Measurements from ENCODE around the gene TTC39A.

The TTC39A gene

DNA sequence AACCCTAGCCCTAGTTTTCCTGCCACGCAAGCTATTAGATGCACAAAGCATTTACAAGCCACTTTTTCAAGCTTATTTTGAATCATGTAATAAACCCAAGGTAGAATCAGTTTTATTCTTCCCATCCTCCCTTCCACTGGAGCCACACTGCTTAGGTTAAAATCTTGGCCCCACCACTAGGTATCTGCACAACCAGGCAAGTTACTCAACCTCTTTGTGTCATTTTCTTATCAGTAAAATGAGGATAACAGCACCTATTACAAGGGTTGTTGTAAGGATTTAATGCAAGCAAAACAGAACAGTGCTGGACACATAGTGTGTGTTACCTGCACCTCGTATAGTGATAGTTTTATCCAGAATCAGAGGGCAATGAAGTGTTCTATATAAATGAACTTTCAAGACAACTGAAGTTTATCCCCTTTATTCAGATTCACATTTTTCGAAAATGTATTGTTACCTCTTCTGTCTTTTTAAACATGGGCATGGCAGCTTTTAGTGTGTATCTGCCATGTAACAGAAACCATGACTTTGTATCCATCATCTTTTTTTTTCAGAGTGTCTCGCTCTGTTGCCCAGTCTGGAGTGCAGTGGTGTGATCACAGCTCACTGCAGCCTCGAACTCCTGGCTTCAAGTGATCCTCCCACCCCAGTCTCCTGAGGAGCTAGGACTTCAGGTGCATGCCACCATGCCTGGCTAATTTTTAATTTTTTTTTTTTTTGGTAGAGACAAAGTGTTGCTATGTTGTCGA, 17.2 kb upstream of the TTC39A start:
- CTCF ChIA-PET: interaction anchor here (1.4 to 2.1 kb wide), 2 partner anchors 9 to 26 kb away, joined by 3 to 4 read pairs; no protein-coding TSS in a partner anchor
- DNase-seq (ENCODE audit: extremely low spot score): no peak
- no peak for TF ChIP-seq CTCF (IDR thresholded peaks at IDR 0.05; ENCODE audit: control extremely low read depth, extremely low read depth, low read depth, missing control alignments)
- POLR2A ChIA-PET: no interaction called here

- CTCF ChIA-PET: interaction anchor here (2.1 kb wide), 1 partner anchor 27 kb away, joined by 4 read pairs; no protein-coding TSS in a partner anchor
- DNase-seq (ENCODE audit: extremely low spot score): no peak
- POLR2A ChIA-PET: interaction anchor here (0.5 kb wide), 1 partner anchor 497 kb away, joined by 7 read pairs; no protein-coding TSS in a partner anchor
- TF ChIP-seq CTCF (IDR thresholded peaks at IDR 0.05; ENCODE audit: control extremely low read depth, extremely low read depth, low read depth, missing control alignments): no peak
Observed at GRCh38 chr1:51346086-51346942, 16.0 kb upstream of the TTC39A start.

DNA sequence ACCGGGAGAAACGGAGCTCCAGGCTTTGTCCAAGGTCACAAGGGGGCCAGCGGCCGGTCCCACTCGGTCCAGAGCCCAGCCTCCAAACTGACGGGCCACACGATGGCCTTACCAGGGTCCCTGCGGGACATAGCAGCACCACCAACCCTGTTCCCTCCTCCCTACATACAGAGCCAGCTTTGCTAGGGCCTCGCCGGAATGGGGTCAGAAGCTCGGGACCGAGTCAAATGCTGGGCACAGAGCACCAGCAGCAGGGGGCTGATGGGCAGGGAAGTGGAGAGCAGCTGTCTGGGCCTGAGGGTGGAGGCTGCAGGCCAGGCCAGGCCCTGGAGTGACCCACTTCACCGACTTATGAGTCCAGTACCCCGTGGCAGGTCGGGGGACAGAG, 14.9 kb upstream of the TTC39A start:
- ChIA-PET CTCF (interaction anchor here (1.0 to 4.1 kb wide), 3 partner anchors 8 to 30 kb away, joined by 3 to 14 read pairs (median 4); no protein-coding TSS in a partner anchor), POLR2A (no interaction called here)
- TF ChIP-seq CTCF (IDR thresholded peaks at IDR 0.05; ENCODE audit: control extremely low read depth, extremely low read depth, low read depth, missing control alignments): no peak
- no peak for DNase-seq (ENCODE audit: extremely low spot score)

- ChIA-PET POLR2A (no interaction called here), CTCF (interaction anchor here (1.0 to 4.1 kb wide), 4 partner anchors 8 to 29 kb away, joined by 3 to 14 read pairs (median 4); no protein-coding TSS in a partner anchor)
- DNase-seq (ENCODE audit: extremely low spot score): peak; percentile 59
- peak; percentile 21 for TF ChIP-seq CTCF (IDR thresholded peaks at IDR 0.05; ENCODE audit: control extremely low read depth, extremely low read depth, low read depth, missing control alignments)
Observed at GRCh38 chr1:51344602-51345299, 14.4 kb upstream of the TTC39A start.

GRCh38 chr1:51344276-51344601, 13.9 kb upstream of the TTC39A start:
- no peak for DNase-seq (ENCODE audit: extremely low spot score)
- ChIA-PET CTCF (interaction anchor here (1.0 to 4.1 kb wide), 4 partner anchors 8 to 145 kb away, joined by 3 to 14 read pairs (median 3); no protein-coding TSS in a partner anchor), POLR2A (no interaction called here)
- TF ChIP-seq CTCF (IDR thresholded peaks at IDR 0.05; ENCODE audit: control extremely low read depth, extremely low read depth, low read depth, missing control alignments): no peak

- no peak for TF ChIP-seq CTCF (IDR thresholded peaks at IDR 0.05; ENCODE audit: control extremely low read depth, extremely low read depth, low read depth, missing control alignments)
- DNase-seq (ENCODE audit: extremely low spot score): no peak
- ChIA-PET POLR2A (no interaction called here), CTCF (interaction anchor here (1.0 to 4.1 kb wide), 3 partner anchors 8 to 145 kb away, joined by 3 to 14 read pairs (median 3); no protein-coding TSS in a partner anchor)
Observed at GRCh38 chr1:51343624-51344023, 13.3 kb upstream of the TTC39A start.

Measured in GM10248 (cell line).